Activated T-helper 2 cell treated with anti-CD3 and anti-CD28 coated beads, Interferon-gamma antibody, Interleukin-2, Interleukin-4, amounts not matched to agents 10 μg/mL and 5 μg/mL and 100 μg/mL, durations not matched to agents 14 hours and 24 hours and 36 hours (primary cell): Measurements from ENCODE around the gene PARD3B. TPM values are rescaled to one million over a fixed set of nuclear protein-coding genes. Genes with fewer than 3 reads are reported as not detected.

Experiments used
- DNase-seq: peaks from one replicate; pipeline ENCODE4 v3.0.0; 2021; ENCODE audit warnings: low spot score
- H3K27ac Mint-ChIP-seq: one replicate; pipeline ENCODE4 v1.8.0; 2021; ENCODE audit warnings: mixed read lengths
- H3K27me3 Mint-ChIP-seq: one replicate; pipeline ENCODE4 v1.8.0; 2021; ENCODE audit warnings: low read depth, mixed read lengths
- H3K36me3 Mint-ChIP-seq: one replicate; pipeline ENCODE4 v1.8.0; 2021; ENCODE audit warnings: low read depth, mixed read lengths
- H3K4me1 Mint-ChIP-seq: one replicate; pipeline ENCODE4 v1.8.0; 2021; ENCODE audit warnings: low read depth, mixed read lengths
- H3K4me3 Mint-ChIP-seq: one replicate; pipeline ENCODE4 v1.8.0; 2021; ENCODE audit warnings: low read depth, mild to moderate bottlenecking, moderate library complexity, mixed read lengths
- H3K9me3 Mint-ChIP-seq: one replicate; pipeline ENCODE4 v1.8.0; 2021; ENCODE audit warnings: mixed read lengths
- intact Hi-C: fragments of 100-400 bp; cut with micrococcal nuclease; formaldehyde crosslinking; loops from one replicate; pipeline ENCODE4 v1.15.1; 2023
- total RNA-seq: library from RNA; stranded (reverse); gene quantifications from 2 replicates; pipeline ENCODE4 v1.2.3, GENCODE V29; 2022

PARD3B gene
- total RNA-seq, 1 donor from 2014 or later: 0.39 TPM

GRCh38 chr2:205284334-205284733, 739.1 kb downstream of the PARD3B start:
- Mint-ChIP-seq H3K36me3 (no peaks in the 10 kb centered on the region), H3K9me3 (no peaks in the 10 kb centered on the region), H3K4me3 (no peak overlapping the region), H3K27me3 (peaks cover under 1% of the 10 kb centered on the region), H3K27ac (no peak overlapping the region), H3K4me1 (no peaks in the 10 kb centered on the region)
- no peak for DNase-seq
- intact Hi-C loops: no loop called here

- Mint-ChIP-seq H3K4me1 (peaks cover 2% of the 10 kb centered on the region), H3K4me3 (no peak overlapping the region), H3K27ac (no peak overlapping the region), H3K9me3 (peaks cover 7% of the 10 kb centered on the region), H3K27me3 (no peaks in the 10 kb centered on the region), H3K36me3 (peaks cover 4% of the 10 kb centered on the region)
- intact Hi-C loops: no loop called here
- no peak for DNase-seq
Measured at GRCh38 chr2:205287316-205287715, 742.0 kb downstream of the PARD3B start.

GRCh38 chr2:205288686-205289085, 743.4 kb downstream of the PARD3B start:
- peaks cover 10% of the 10 kb centered on the region for H3K9me3 Mint-ChIP-seq
- no peak for DNase-seq
- peaks cover 12% of the 10 kb centered on the region for H3K4me1 Mint-ChIP-seq
- H3K27ac Mint-ChIP-seq: no peak overlapping the region
- H3K27me3 Mint-ChIP-seq: no peaks in the 10 kb centered on the region
- intact Hi-C loops: no loop called here
- H3K36me3 Mint-ChIP-seq: peaks cover 4% of the 10 kb centered on the region
- H3K4me3 Mint-ChIP-seq: no peak overlapping the region

GRCh38 chr2:205290299-205290698, 745.0 kb downstream of the PARD3B start:
- no peak for DNase-seq
- Mint-ChIP-seq H3K27ac (no peak overlapping the region), H3K4me3 (no peak overlapping the region), H3K27me3 (no peaks in the 10 kb centered on the region), H3K9me3 (peaks cover 10% of the 10 kb centered on the region), H3K4me1 (peaks cover 12% of the 10 kb centered on the region), H3K36me3 (peaks cover 4% of the 10 kb centered on the region)
- intact Hi-C loops: no loop called here

- peaks cover 4% of the 10 kb centered on the region for H3K36me3 Mint-ChIP-seq
- H3K4me1 Mint-ChIP-seq: peaks cover 12% of the 10 kb centered on the region
- no peaks in the 10 kb centered on the region for H3K27me3 Mint-ChIP-seq
- peaks cover 10% of the 10 kb centered on the region for H3K9me3 Mint-ChIP-seq
- intact Hi-C loops: no loop called here
- no peak overlapping the region for H3K4me3 Mint-ChIP-seq
- no peak overlapping the region for H3K27ac Mint-ChIP-seq
- DNase-seq: no peak
Measured at GRCh38 chr2:205292665-205293295, 747.5 kb downstream of the PARD3B start.

- H3K9me3 Mint-ChIP-seq: peaks cover 10% of the 10 kb centered on the region
- no peak for DNase-seq
- H3K27me3 Mint-ChIP-seq: peaks cover 1% of the 10 kb centered on the region
- H3K27ac Mint-ChIP-seq: no peak overlapping the region
- H3K4me1 Mint-ChIP-seq: peaks cover 12% of the 10 kb centered on the region
- no peak overlapping the region for H3K4me3 Mint-ChIP-seq
- intact Hi-C loops: no loop called here
- H3K36me3 Mint-ChIP-seq: peaks cover 4% of the 10 kb centered on the region
Measured at GRCh38 chr2:205293559-205293958, 748.3 kb downstream of the PARD3B start.

GRCh38 chr2:205296959-205297358, 751.7 kb downstream of the PARD3B start:
- intact Hi-C loops: no loop called here
- no peak for DNase-seq
- Mint-ChIP-seq H3K9me3 (peaks cover 4% of the 10 kb centered on the region), H3K27ac (no peak overlapping the region), H3K4me3 (no peak overlapping the region), H3K36me3 (no peaks in the 10 kb centered on the region), H3K27me3 (peaks cover 2% of the 10 kb centered on the region), H3K4me1 (peaks cover 12% of the 10 kb centered on the region)

- Mint-ChIP-seq H3K36me3 (no peaks in the 10 kb centered on the region), H3K27me3 (peaks cover 2% of the 10 kb centered on the region)
Measured at GRCh38 chr2:205297368-205297767, 752.1 kb downstream of the PARD3B start.

GRCh38 chr2:205297846-205298245, 752.6 kb downstream of the PARD3B start:
- Mint-ChIP-seq H3K9me3 (peaks cover 4% of the 10 kb centered on the region), H3K4me3 (no peak overlapping the region), H3K27ac (no peak overlapping the region), H3K4me1 (peaks cover 5% of the 10 kb centered on the region), H3K27me3 (peaks cover 2% of the 10 kb centered on the region), H3K36me3 (no peaks in the 10 kb centered on the region)
- DNase-seq: no peak
- intact Hi-C loops: no loop called here

More at GRCh38 chr2:205297368-205297767, 752.1 kb downstream of the PARD3B start:
- peaks cover 4% of the 10 kb centered on the region for H3K9me3 Mint-ChIP-seq
- no peak overlapping the region for H3K4me3 Mint-ChIP-seq
- DNase-seq: no peak
- intact Hi-C loops: no loop called here
- H3K4me1 Mint-ChIP-seq: peaks cover 9% of the 10 kb centered on the region
- H3K27ac Mint-ChIP-seq: no peak overlapping the region

GRCh38 chr2:205311201-205311600, 765.9 kb downstream of the PARD3B start:
- Mint-ChIP-seq H3K27ac (no peak overlapping the region), H3K4me3 (no peak overlapping the region), H3K36me3 (no peaks in the 10 kb centered on the region), H3K4me1 (peaks cover 3% of the 10 kb centered on the region), H3K27me3 (peaks cover 2% of the 10 kb centered on the region), H3K9me3 (no peaks in the 10 kb centered on the region)
- intact Hi-C loops: no loop called here
- no peak for DNase-seq

- Mint-ChIP-seq H3K4me1 (no peaks in the 10 kb centered on the region), H3K27ac (no peak overlapping the region), H3K36me3 (no peaks in the 10 kb centered on the region), H3K9me3 (peaks cover 5% of the 10 kb centered on the region), H3K4me3 (no peak overlapping the region), H3K27me3 (peaks cover 9% of the 10 kb centered on the region)
- intact Hi-C loops: no loop called here
- DNase-seq: no peak
Measured at GRCh38 chr2:205321231-205321630, 776.0 kb downstream of the PARD3B start.

GRCh38 chr2:205323929-205324328, 778.7 kb downstream of the PARD3B start:
- peaks cover 5% of the 10 kb centered on the region for H3K27me3 Mint-ChIP-seq
- no peak for DNase-seq
- no peaks in the 10 kb centered on the region for H3K4me1 Mint-ChIP-seq
- peaks cover 5% of the 10 kb centered on the region for H3K9me3 Mint-ChIP-seq
- H3K27ac Mint-ChIP-seq: no peak overlapping the region
- H3K4me3 Mint-ChIP-seq: no peak overlapping the region
- intact Hi-C loops: loop anchor here (2.0 kb wide), 1 partner anchor 357 kb away; no protein-coding TSS in a partner anchor
- H3K36me3 Mint-ChIP-seq: no peaks in the 10 kb centered on the region

- H3K27ac Mint-ChIP-seq: no peak overlapping the region
- H3K36me3 Mint-ChIP-seq: no peaks in the 10 kb centered on the region
- peaks cover 5% of the 10 kb centered on the region for H3K9me3 Mint-ChIP-seq
- H3K4me1 Mint-ChIP-seq: no peaks in the 10 kb centered on the region
- no peak overlapping the region for H3K4me3 Mint-ChIP-seq
- H3K27me3 Mint-ChIP-seq: peaks cover 4% of the 10 kb centered on the region
- intact Hi-C loops: loop anchor here (2.0 kb wide), 1 partner anchor 356 kb away; no protein-coding TSS in a partner anchor
- no peak for DNase-seq
Measured at GRCh38 chr2:205324355-205324754, 779.1 kb downstream of the PARD3B start.
